Activated effector memory CD4-positive, alpha-beta T cell treated with Interleukin-2 at 50 U/mL for 16 hours (primary cell): ENCODE data around the gene MCC.

Source experiments
- DNase-seq: peaks from one replicate; pipeline ENCODE4 v3.0.0-alpha.2; 2020

MCC gene

GRCh38 chr5:113017881-113018635 is 470.2 kb downstream of the MCC start:
- DNase-seq: no peak

DNA sequence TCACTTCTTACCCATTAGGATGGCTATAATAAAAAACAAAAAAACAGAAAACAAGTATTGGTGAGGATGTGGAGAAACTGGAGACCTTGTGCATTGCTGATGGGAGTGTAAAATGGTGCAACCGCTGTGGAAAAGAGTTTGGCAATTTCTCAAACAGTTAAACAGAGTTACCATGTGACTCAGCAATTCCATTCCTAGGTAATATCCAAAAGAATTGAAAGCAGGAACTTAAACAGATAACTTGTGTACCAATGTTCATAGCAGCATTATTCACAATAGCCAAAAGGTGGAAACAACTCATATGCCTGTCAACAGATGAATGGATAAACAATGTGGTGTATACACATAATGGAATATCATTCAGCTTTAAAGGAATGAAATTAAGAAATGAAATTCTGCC is 482.8 kb downstream of the MCC start:
- no peak for DNase-seq

- no peak for DNase-seq
Observed at GRCh38 chr5:113003763-113004162, 484.5 kb downstream of the MCC start.

DNA sequence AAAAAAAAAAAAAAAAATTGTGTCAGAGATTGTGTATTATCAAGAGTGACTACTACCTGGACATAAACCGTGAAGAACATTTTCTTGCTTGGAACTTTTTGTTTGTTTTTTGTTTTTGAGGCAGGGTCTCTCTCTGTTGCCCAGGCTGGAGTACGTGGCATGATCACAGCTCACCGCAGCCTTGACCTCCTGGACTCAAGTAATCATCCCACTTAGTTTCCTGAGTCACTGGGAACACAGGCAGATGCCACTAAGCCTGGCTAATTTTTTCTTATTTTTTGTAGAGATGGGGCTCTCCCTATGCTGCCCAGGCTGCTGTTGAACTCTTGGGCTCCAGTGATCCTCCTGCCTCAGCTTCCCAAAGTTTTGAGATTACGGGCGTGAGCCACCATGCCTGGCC is 485.8 kb downstream of the MCC start:
- no peak for DNase-seq

- no peak for DNase-seq
Observed at GRCh38 chr5:113000466-113000865, 487.8 kb downstream of the MCC start.

DNA sequence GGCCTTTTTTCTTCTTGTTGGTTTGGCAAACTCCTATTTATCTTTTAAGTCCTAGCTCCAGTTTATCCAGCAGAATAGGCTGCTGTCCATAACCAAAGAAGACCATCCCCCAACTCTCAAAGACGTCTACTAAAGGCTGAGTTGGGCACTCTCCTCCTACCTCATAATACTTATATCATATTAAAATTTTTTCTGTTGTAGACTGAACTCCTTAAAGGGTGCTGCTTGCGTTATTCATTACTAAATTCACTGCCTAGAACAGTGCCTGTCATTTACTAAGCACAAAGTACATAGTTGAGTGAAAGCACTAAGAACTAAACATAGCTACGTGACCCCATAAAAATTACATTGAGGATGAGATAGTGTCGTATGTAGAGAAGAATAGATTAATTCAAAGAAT is 490.0 kb downstream of the MCC start:
- no peak for DNase-seq

DNA sequence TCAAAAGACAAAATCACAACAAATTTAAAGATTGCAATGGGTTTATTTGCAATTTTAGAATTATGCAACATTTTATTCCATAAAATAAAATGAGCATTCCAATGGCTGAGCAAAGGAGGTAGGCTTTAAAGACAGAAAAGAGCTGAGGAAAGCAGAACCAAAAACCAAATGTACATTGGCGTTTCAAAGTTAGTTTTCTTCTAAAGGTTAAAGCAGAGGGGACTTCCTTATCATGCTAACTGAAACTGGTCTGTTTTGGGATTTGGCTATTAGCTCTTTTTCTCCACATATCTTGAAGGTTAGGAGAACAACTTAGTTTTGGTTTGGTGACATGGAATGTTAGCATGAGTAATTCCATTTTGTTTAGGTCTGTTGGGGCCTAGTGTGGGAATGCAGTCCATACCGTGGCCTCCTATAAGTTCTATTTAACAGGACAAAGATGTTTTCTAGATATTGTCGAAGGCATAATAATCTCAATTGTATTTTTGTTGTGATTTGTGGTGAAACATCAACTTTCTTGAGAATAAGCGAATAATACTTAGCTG is 491.4 kb downstream of the MCC start:
- DNase-seq: no peak

GRCh38 chr5:112995764-112996618 is 492.3 kb downstream of the MCC start:
- peak; percentile 61 for DNase-seq

GRCh38 chr5:112986224-112986623 is 502.0 kb downstream of the MCC start:
- no peak for DNase-seq

DNA sequence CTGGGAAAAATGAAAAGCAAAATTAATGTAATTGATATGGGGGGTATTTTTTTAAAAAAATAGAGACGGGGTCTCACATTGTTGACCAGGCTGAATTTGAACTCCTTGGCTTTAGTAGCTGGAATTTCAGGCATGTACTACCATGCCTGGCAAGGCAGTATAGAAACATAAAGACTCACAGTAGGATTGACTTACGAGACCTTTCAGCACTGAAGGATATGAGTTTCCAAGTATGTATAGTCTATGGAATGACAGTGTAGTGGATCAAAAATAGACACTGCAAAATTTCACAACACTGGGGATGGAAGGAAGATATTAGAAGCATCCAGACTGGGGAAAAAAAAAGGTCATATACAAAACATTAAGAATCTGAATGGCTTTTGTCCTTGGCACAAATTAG is 504.9 kb downstream of the MCC start:
- DNase-seq: no peak

DNA sequence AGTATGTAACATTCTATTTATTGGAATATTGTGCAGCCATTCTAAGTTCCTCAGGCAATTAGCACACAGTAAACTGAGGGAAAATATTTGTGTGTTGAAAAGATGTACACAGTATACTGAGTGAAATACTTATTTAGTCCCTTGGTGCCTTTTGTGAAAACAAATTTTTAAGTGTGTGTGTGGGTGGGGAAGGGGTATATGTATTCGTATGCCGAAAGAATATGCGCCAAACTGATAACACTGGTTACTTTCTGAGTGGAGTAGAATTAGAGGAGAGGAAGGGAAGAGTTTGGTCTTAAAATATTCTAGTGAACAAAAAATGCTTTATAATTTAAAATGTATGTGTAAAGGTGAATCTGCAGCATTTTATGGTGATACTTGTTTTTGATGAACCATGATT is 508.5 kb downstream of the MCC start:
- DNase-seq: no peak

- no peak for DNase-seq
Observed at GRCh38 chr5:112978836-112979235, 509.4 kb downstream of the MCC start.

DNA sequence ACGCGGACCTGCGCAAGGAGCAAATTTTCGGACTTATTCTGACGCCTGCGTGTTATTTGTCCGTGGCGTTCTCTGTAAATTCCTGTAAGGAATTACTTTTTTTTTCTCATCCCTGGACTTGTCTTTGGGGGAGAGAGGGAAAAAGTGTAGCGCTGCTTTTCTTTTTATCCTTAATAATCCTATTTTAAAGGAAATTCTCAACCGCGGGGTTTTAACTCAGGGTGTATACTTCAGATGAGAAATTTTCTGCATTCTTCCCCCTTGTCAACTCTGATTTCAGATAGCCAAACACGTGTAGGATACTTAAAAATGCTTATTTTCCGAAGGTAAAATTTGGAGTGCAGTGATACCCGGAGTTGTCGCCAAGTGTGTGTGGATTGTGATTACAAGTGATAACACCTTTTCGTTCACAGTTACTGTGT is 510.8 kb downstream of the MCC start:
- no peak for DNase-seq

DNA sequence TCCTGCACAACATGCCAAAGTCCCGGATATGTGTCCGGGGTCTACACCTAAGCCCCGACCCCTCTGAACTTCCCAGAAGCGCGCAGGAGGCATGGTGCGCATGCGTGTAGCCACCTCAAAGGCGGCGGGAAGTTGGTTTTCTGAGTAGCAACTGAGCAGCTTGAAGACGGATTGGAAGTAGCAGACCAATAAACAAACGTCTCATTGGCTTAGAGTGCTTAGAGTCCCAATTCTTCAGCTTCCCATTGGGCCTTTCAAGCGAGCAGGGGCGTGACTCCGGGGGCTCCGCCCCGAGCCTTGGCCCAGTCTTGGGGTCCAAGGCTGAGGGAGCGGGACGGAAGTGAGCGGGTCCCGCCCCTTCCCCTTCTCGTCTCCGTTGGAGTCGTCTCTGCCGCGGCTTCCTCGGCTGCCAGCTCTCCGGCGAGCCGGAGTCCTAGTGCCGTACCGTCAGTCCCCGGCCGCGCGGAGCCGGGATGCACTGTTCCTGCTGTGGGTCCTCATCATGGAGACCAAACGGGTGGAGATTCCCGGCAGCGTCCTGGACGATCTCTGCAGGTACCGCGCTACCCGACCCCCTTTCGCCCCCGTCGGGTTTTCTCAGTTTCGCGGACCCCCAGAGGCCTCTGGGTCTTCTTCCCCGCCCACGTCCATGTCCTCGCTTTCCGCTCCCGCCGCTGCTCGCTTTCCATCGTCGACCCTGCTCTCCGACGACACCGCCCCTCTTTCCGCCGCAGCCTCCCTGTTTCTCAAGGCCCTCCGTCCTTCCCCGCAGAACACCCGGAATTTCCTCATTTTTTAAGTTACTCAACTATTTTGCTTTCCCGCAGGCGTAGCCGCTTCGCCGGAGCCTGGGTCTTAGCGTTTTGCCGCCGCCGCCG is 511.6 kb downstream of the MCC start, which contains the start of gene DCP2:
Gene DCP2 (plus strand): TSS at position 367 of the 878 bp plus-strand sequence. CDS start 136 bp downstream, at position 503.
- peak; percentile 96 for DNase-seq

DNA sequence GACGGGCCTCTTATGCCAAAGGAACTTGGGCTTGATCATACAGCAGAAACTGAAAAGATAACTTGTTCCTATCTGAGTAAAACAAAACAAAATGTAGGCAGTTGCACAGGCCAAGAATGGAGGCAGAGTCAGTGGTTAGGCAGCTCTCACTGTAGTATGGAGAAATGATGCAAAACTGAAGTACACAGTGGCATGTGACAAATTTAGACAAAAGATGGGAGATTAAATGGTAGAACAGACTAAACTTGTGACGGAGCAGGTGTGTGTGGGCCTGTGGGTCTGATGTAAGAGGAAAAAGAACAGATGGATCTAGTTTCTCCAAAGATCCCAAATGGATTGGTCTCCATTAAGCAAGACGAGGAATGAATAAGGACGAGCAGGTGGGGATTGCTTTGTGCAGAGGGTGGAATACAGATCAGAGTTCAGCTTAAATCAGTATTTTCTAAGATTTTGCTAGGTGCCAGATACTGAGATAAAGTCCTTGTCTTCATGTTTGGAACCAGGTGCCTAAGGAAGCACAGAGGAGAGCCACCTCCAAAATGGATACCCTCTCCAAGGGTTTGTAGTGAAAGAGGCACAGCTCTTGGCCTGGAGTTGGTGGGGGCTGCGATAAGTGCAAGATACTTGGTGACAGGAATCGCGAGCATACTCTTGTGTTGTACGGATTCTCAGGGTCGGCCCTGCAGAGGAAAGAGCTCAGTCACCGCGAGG is 512.4 kb downstream of the MCC start:
- no peak for DNase-seq

- DNase-seq: no peak
Observed at GRCh38 chr5:112974901-112975300, 513.4 kb downstream of the MCC start.

- DNase-seq: no peak
Observed at GRCh38 chr5:112973904-112974303, 514.3 kb downstream of the MCC start.

GRCh38 chr5:112973036-112973435 is 515.2 kb downstream of the MCC start:
- no peak for DNase-seq
